HCT116 (cell line): ENCODE results near the gene MAPK1.
"Not testable (repeated sequence)": the region's sequence is repeated elsewhere in the genome, so short reads cannot be mapped to it uniquely, and the experiment has no call there.

Experiments used
- CTCF ChIP-seq, 3 experiments: fragments of 200-600 bp in 1 of 3; sonication (generic) in 1 of 3; IDR thresholded peaks in 2 of 3; conservative IDR thresholded peaks in 1 of 3; 2 replicates each; pipeline ENCODE4 v1.5.1; 2012 to 2017; ENCODE audit warnings: low read depth in 2 of 3, low read length in 2 of 3, antibody characterized with exemption in 1 of 3, borderline replicate concordance in 1 of 3, control low read depth in 1 of 3, mild to moderate bottlenecking in 1 of 3, mixed read lengths in 1 of 3, mixed run types in 1 of 3, moderate library complexity in 1 of 3; ENCODE audit not compliant: insufficient read depth in 1 of 3
- EGR1 ChIP-seq: IDR thresholded peaks from 2 replicates; pipeline ENCODE4 v1.6.1; 2012; ENCODE audit warnings: low read depth
- ELF1 ChIP-seq: IDR thresholded peaks from 2 replicates; pipeline ENCODE4 v1.6.1; 2012; ENCODE audit warnings: low read depth, borderline replicate concordance
- EZH2 ChIP-seq: fragments of 200-600 bp; sonication (generic); IDR thresholded peaks from 2 replicates; pipeline ENCODE4 v1.6.1; 2017; ENCODE audit warnings: antibody characterized with exemption, mixed run types
- JUND ChIP-seq: IDR thresholded peaks from 2 replicates; pipeline ENCODE4 v1.6.1; 2012
- POLR2A ChIP-seq: IDR thresholded peaks from 2 replicates; pipeline ENCODE4 v1.7.0; 2011; ENCODE audit warnings: borderline replicate concordance; ENCODE audit not compliant: insufficient read depth, insufficient read length; ENCODE audit errors: extremely low read depth
- POLR2AphosphoS5 ChIP-seq: IDR thresholded peaks from 2 replicates; pipeline ENCODE4 v1.6.1; 2011; ENCODE audit warnings: mild to moderate bottlenecking, low read depth, low read length, moderate library complexity
- REST ChIP-seq: IDR thresholded peaks from 2 replicates; pipeline ENCODE4 v1.6.1; 2012; ENCODE audit warnings: low read depth
- SRF ChIP-seq: IDR thresholded peaks from 2 replicates; pipeline ENCODE4 v1.6.1; 2012; ENCODE audit warnings: low read depth
- ZNF274 ChIP-seq: fragments of 200-500 bp; sonication (Bioruptor generic); IDR thresholded peaks from 2 replicates; pipeline ENCODE4 v1.6.1; 2014; ENCODE audit warnings: mild to moderate bottlenecking, low read depth, low read length, inconsistent platforms

GRCh38 chr22:21805325-21805724, 62.1 kb downstream of the MAPK1 start:
- TF ChIP-seq CTCF (IDR thresholded peaks at IDR 0.05 in 2 of 3, conservative IDR thresholded peaks at IDR 0.05 in 1 of 3; ENCODE audit: borderline replicate concordance in 1 of 3, insufficient read depth in 1 of 3, low read depth in 2 of 3, low read length in 2 of 3); ELF1; POLR2A; EZH2; JUND; POLR2AphosphoS5; ZNF274; REST; EGR1; SRF: not testable (repeated sequence)
